Stimulated activated CD4-positive, alpha-beta T cell treated with anti-CD3 and anti-CD28 coated beads, Interleukin-4, amount 100 ng/mL, for 48 hours (primary cell): Measurements from ENCODE around the gene RFT1.
A peak's percentile ranks its signal among the peaks of the same experiment; 100 is the strongest.

Source experiments
- DNase-seq, 2 donors: peaks; one replicate each; pipeline ENCODE4 v3.0.0-alpha.2; 2020; ENCODE audit warnings: low read depth in 2 of 2

The RFT1 gene, protein sequence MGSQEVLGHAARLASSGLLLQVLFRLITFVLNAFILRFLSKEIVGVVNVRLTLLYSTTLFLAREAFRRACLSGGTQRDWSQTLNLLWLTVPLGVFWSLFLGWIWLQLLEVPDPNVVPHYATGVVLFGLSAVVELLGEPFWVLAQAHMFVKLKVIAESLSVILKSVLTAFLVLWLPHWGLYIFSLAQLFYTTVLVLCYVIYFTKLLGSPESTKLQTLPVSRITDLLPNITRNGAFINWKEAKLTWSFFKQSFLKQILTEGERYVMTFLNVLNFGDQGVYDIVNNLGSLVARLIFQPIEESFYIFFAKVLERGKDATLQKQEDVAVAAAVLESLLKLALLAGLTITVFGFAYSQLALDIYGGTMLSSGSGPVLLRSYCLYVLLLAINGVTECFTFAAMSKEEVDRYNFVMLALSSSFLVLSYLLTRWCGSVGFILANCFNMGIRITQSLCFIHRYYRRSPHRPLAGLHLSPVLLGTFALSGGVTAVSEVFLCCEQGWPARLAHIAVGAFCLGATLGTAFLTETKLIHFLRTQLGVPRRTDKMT

DNA sequence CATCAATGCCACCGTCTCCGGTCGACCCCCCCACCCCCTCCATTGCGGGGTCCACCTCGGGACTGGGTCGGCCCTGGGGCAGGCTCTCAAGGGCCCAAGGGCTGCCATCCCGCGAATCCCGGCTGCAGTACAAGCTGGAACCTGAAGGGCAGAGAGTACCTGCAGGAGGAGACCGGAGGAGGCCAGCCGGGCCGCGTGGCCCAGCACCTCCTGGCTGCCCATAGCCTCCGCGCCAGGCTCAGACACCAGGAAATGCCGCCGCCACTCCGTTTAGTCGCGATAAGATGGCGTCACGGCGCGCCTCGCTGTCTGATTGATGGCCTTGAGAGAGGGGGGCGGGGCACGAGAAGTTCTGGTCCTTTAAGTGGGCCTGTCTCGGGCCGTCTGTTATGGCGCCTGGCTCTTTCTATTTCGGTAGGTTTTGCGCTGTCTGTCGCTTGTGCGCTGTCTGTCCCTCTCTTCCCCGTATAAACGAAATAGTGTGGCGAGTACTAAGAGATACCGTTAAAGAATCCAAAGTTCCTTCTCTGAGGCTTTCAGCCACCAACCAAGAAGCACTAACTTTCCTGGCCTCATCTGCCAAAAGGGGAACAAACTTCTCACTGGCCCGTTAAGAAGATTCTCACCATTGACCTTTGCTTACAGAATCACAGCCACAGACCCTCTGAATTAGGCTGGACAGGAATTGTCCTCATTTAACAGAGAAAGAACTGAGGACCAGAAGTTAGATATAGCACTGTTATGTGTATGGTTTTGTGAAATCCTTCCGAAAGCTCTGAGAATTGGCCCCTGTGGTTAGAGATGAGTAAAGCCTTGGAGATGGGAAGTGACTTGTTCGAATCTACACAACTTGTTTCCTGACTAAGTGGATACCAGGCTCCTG is at the start of gene RFT1:
Gene RFT1, minus strand, starts transcription at position 257 of the 883 bp plus-strand sequence. Its CDS starts 35 bp downstream, at position 222.
- peak; percentile 98 for DNase-seq

DNA sequence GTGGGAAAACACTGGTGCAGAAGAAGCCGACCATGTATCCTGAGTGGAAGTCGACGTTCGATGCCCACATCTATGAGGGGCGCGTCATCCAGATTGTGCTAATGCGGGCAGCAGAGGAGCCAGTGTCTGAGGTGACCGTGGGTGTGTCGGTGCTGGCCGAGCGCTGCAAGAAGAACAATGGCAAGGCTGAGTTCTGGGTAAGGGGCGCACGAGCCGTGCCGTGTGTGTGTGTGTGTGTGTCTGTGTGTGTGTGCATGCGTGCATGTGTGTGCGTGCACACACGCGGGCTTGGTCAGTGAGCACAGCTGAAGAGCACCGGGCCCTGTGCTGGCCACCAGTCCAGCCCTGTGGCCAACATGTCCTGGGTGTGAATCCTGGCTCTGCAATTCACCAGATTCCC is 49.3 kb upstream of the RFT1 start:
- DNase-seq: no peak

DNA sequence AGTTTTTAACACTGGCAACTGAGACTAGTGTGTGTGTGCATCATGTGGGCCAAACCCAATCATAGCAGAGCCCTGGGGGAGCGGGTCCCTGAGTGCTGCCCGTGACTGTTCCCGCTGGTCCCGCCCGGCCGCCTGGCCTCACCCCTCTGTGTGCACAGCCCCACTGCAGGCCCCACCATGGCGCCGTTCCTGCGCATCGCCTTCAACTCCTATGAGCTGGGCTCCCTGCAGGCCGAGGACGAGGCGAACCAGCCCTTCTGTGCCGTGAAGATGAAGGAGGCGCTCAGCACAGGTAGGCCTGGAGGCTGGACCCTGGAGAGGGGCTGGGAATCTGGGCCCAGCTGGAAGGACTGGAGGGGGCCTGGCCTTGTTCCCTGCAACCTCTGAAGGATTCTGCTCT is 48.0 kb upstream of the RFT1 start:
- no peak for DNase-seq

DNA sequence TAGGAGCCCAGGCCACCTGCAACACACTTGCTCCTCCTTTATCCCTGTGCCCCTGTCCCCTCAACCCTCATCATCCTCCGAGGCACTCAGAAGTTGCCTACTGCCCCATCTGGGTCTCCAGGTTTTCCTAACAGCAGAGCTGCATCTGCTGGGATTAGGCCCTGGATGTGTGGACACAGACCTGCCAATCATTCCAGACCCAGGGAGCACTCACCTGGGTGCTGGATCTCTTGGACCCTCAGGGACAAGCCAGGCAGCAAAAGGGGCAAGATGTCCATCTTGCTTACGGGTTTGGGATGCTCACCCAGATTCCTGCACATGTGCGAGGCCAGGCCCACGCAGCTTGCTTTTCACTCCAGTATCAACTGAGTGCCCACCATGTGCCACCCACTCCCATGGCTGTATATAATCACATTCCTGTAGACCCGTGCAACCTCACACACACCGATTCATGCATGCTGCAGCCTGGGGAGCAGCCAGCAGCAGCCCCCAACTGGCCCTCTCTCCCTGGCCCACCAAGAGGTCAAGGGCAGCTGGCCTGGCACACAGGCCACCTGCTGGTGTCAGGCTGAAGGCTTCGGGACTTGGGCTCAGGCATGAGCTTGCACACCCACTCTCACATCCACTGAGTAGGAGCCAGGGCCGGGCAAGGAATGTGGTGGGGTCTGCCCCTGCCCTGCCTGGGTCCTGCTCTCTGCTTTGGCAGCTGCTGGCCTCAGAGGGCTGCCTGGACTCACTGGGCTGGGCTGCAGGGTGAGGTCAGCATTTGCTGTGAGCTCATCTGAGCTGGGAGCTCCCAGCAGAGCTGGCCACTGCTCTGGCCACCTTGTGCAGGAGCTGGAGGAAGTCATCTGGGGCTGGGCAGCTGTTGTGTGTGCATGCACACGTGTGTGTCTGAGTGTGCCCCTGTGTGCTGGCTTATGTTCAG is 45.6 kb upstream of the RFT1 start:
- DNase-seq: no peak

DNA sequence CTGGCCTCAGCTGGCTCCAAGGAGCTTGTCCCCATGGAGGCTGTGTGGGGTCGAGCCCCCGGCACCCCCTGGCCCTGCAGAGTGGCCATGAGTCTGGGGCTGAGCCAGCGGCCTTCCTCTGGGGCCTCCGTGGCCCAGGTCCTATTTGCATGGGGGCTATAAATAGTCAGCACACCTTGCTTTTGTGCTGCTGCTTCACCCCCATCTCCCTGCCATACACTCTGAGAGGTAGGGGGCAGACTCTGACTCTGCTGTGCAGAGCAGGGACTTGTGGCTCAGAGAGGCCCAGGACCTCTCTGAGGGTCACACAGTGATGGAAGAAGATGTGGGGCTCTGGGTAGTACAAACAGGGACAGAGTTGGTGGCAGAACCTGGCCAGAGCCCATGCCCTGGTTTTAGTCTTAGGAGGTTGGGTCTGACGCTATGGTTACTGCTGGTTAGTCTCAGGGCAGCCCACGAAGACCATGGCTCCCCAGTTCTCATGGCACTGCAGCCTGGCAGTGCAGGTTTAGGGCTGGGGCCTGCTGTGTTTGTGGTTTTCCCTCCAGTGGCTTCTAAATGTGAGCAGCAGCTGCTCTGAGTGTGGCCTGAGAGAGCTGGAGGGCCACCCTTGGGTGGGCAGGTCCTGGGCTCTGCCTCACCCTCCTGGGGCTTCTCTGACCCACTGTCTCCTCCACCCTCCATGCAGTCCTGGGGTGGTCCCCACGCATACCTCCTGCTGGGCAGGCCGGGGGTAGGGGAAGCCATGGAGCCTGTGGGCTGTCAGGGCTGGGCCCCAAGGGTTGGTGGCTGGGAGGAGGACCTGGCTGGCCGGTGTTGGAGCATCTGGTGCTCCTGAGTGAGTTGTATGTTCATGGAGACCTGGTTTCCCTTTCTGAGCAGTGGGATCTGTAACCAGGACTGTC is 44.4 kb upstream of the RFT1 start:
- DNase-seq: no peak

DNA sequence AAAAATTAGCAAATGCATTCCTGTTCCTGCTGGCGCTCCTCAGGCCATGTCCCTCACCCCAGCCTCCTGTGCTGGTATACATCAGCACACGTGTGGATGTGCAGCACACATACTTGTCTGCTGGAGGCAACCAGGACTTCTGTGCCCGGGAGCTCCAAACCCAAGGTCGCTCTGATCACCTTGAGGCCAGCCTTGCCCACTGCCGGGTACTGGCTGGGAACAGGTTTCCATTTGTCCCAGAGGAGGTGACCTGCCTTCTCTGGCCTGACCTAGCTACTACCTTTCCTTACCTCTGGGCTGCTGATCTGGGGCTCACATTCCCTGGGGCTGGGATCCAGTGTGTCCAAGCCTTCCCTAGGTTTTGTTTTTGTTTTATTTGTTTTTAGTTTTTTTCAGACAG is 42.9 kb upstream of the RFT1 start:
- DNase-seq: no peak

DNA sequence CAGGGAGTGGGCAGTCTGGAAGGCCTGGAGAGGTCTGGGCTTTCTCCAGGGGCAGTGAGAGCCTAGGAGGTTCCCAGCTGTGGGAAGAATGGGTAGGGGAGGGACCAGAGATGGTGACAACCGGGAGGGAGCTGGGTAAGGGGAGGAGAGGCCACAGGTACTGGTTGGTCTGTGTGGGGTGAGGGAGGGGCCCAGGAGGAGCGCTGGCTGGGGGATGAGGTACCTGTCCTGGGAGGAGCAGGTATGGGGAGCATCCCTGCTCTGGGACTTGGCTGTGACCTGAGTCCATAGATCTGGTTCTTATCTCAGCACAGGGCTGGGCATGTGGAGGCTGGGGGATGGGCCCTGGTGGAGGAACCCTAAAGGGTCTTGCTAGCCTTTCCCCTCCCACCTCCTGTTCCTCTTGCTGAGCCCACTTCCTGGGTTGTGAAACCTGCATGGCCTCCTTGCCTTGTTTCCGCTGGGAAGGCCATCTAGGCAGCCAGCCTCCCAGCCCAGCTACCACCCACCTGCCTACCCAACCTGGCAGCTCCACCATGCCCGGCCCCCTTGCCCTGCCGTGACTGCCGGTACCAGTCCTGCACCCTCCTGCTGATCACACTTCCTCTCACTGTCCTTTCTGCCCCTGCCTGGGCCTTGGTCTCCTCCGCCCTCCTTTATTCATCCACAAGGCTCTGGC is 41.7 kb upstream of the RFT1 start:
- no peak for DNase-seq

DNA sequence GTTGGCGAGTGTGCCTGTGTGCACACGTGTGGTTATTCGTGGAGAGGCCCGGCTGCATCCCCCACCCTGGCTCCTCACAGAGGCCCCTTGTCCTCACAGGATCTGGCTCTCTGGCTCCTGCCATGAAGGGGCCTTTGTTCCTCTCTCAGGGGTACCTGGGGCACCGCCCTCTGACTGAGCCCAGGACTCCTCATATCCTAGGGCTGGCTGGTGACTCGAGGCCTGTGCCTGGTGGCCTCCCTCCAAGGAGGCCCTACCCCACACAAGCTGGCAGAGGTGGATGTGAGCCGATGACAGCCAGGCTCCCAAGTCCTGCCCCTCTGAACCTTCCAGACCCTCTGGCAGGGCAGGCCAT is 40.8 kb upstream of the RFT1 start:
- no peak for DNase-seq

DNA sequence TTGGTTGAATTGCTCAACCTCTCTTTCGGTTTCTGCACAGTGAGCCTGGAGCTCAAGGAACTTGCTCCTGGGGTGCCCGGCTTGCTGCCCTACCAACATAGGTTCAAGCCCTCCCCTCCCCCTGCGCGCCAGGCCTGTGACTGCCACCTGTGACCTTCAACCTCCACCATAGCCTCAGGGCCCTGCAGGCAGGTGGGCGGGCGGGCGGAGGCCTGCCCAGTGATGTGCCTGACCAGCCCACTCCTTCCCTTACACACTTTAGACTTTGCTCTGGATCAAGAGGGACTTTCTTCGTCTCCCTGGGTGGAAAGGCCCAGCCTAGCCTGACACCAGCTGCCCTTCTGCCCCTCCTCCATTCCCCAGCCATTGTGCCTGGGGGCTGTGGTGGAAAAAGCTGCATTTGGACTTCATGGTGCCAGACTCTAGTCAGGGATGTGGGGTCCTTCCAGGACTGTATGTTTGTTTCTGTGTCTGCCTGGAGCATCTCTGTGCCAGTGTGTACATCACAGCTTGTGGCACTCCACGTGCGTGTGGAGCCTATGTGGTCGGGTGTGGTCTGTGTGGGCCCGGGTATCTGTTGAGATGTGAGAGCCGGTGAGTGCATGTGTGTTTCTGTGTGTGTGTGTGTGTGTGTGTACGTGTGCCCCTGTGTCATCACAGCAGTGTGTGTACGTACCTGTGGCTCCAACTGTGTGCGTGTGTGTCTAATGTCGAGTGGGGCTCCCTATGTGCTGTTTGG is 40.3 kb upstream of the RFT1 start:
- no peak for DNase-seq

DNA sequence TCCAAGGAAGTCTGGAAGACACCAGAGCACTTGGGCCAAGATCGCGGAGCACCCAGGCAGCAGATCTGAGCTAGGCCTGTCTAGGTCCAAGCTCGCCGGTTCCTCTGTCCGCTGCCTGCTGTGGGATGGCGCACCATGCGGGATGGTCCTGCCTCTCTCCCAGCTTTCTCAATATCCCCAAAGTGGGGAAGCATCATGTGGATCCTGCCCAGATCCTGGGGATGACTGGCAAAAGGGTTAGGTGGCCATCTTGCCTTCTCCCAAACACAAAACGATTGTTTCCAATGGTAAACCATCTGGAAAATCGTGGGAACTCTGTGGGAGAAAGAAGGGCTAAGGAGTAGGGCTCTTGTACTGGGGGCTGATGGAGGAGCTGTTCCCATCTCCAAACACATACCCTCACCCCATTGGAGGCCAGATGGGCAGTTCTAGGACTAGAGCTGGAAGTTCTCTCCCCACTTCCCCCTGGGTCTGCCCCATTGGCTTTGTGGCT is 39.6 kb upstream of the RFT1 start:
- peak in 1 of 2 donors; percentile 15 for DNase-seq

DNA sequence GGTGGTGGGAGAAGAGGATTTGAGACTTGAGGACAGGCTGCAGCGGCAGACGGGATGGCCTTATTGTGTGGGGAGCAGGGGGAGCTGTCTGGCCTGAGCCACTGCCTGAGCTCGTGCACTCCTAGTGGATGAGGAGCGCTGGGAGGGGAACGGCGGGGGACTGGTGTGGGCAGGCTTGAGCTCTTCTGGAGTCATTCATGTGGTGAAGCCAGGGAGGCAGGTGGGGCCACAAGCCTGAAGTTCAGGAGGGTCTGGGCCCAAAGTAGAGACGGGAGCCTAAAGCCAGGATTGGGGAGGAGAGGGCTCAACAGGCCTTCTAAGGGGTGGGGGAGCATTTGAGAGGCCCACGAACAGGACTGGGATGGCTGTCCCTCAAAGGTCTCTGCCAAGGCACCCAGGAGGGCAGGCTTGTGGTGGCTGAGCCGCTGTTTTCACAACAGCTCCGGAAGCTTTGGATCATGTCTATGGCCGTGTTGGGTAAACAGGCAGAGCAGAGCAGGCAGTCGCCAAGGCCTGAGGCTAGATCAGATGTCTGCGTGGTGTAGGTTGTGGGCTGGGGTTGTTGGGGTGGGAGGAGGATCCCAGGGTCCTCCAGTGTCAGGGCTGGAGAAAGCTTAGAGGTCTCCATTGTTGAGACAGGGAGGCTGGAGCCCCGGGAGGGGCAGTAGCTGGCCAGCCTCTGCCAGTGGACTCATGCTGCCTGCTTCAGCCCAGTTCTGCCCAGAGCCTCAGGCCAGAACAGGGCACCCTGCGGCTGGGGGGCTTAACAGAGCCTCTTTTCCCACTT is 39.0 kb upstream of the RFT1 start:
- no peak for DNase-seq

DNA sequence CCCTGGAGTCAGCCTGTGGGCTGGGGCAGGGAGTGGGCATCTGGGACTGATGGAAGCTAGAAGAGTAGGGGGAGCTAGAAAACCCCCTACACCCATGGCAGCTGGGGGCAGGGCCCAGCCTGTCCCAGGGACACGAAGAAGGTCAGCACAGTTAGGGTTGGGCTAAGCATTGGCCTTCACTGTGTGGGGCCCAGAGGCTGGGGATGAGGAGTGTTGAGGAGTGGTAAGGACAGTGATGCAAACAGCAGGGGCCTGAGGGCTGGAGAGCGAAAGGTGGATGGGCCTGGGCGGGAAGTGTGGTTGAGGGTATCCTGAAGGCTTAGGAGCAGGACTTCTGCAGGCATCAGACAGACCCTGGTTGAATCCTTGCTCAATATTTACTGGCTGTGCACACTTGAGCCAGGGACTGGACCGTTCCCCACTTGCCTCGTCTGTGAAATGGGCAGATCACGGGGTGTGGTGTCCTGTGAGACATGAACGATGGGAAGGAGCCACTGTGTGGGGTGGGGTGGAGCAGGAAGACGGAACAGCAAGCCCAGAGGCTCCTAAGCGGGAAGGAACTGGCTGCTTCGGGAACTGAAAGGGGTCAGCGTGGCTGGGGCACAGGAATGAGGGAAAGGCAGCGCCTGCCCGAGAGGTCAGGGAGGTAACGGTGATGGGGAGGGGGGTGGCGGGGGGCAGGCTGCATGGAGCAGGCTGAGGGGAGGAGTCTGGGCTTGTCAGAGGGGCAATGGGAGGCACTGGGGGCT is 38.1 kb upstream of the RFT1 start:
- no peak for DNase-seq

DNA sequence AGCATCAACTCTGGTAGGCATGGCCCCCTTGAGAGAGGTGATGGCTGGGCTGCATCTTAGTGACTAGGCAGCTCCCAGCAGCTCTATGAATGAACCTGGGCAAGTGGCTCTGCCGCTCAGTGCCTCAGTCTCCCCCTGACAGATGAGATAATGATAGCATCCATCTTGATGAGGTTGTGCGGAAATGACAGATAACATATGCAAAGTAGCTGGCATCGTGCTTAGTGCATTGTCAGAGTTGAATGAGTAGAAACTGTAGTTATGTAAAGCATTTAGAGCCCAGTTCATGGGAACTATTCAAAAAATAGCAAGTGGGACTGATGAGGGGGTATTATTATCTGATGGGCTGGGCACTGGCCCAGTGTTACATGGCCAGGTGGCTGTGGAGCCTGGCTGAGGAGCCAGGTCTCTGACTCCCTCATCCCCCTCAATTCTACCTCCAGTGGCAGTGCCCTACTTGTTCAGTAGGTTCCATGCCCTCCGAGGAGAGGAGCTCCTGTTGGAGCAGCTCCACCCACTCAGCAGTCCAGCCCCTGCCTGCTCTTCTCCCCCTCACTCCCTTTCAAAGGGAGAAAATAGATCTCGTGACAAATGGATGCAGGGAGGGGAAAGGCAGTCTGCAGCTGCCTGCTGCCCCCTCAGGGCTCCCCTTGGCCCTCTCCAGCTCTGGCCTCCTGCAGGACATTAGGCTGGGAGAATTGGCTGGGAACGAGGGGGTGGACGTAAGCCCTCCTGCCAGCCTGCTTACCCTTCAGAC is 37.4 kb upstream of the RFT1 start:
- DNase-seq: no peak

DNA sequence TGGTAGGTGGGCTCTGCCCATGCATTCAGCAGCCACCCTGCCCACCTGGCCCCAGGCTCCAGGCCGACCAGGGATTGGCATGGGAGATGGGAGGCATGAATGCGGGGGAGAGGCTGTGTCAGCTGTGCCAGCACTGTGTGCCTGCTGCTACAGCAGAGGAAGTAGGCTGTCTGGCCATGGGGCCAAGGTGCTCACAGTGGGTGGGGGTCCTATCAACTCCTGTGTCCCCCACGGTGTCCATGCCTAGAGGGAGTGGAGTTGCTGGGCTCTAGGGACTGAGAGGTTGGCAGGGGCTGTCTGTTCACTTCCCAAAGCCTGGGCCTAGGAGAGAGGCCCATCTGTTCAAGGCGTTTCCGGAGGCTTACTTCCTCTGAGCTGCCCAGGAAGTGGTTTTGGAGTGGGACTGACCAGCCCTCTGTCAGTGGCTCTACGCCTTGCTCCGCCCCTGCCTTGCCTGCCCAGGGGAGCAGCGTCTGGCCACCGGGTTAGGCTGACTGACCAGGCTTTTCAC is 36.6 kb upstream of the RFT1 start:
- DNase-seq: no peak

DNA sequence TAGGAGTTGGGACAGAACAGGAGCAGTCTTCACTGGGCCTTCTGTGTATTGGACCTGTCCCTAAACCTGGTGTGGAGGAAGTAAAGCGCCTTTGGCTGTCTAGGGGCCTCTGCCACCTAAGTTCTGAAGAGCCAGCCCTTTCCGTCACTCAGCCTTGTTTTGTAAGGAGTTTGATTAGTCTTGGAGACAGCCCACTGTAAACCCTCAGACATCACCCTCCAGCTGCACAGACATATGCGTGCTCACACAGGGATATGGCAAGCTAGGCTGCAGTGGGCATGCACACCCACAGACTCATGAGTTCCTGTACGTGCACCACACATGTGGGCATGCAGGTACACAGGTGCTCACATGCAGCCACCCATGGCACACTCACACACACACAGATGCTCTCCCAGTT is 36.0 kb upstream of the RFT1 start:
- no peak for DNase-seq

DNA sequence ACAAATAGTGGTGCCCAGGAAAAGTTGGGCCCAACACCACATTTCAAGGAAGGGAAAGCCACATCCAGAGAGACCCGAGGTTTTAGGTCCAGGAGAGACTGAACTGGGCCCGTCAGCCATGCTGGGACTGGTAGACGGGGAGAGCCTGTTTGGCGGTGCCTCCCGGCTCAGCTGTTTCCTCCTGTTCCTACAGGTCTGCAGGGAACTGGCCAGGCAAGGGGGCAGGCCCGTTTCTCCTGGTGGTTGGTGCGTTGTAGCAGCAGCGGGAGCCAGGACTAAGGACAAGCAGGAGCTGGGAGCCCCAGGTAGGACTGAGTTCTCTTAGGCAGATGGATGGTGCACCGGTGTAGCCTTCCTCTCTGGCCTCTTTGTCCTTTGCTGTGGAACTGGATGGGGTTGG is 34.7 kb upstream of the RFT1 start:
- no peak for DNase-seq
